NCI-H510A (cell line): Measurements from ENCODE around the gene PXYLP1.

Experiments used
- DNase-seq: peaks from one replicate; lab custom pipeline; 2025; lab: John Stamatoyannopoulos, UW

The PXYLP1 gene

GRCh38 chr3:141249041-141249440 is 17.4 kb downstream of the PXYLP1 start:
- DNase-seq, result no peak

GRCh38 chr3:141250342-141250741 is 18.7 kb downstream of the PXYLP1 start:
- no peak for DNase-seq

GRCh38 chr3:141250828-141251227 is 19.2 kb downstream of the PXYLP1 start:
- no peak for DNase-seq

GRCh38 chr3:141253326-141253725 is 21.7 kb downstream of the PXYLP1 start:
- no peak for DNase-seq

DNA sequence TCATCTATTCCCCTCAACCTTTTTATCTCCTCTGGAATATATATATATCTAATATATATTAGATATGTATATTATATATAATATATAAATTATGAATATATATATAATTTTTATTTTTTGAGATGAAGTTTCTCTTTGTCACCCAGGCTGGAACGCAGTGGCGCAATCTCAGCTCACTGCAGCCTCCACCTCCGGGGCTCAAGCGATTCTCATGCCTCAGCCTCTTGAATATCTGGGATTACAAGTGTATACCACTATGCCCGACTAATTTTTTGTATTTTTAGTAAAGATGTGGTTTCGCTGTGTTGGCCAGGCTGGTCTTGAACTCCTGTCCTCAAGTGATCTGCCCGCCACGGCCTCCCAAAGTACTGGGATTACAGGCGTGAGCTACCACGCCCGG is 22.2 kb downstream of the PXYLP1 start:
- DNase-seq, result no peak

GRCh38 chr3:141255137-141255845 is 23.7 kb downstream of the PXYLP1 start:
- no peak for DNase-seq

DNA sequence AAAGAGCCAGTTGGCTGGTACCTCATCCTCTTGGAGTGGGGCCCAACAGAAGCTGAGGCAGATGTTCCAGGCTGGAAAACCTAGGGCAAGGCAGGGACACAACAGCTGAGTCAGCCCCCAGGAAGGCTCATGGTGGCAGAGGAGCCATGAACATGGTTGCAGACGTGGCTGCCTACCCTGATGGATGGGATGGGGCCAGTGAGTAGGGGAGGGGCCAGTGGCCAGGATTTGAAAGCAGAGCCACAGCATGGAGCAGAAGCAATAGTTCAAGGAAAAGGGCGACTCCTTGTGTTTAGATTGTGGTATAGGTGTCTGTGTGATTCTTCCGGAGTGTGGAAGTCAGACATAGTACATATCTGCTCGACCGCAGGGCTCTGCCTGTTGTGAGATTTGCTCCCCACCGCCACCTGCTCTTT is 24.2 kb downstream of the PXYLP1 start:
- DNase-seq, result no peak

- no peak for DNase-seq
These were observed 25.2 kb downstream of the PXYLP1 start for GRCh38 chr3:141256820-141257219.

- DNase-seq, result no peak
These were observed 26.3 kb downstream of the PXYLP1 start for GRCh38 chr3:141257961-141258360.

GRCh38 chr3:141258973-141259372 is 27.3 kb downstream of the PXYLP1 start:
- DNase-seq, result no peak

- no peak for DNase-seq
These were observed 28.4 kb downstream of the PXYLP1 start for GRCh38 chr3:141259821-141260629.

DNA sequence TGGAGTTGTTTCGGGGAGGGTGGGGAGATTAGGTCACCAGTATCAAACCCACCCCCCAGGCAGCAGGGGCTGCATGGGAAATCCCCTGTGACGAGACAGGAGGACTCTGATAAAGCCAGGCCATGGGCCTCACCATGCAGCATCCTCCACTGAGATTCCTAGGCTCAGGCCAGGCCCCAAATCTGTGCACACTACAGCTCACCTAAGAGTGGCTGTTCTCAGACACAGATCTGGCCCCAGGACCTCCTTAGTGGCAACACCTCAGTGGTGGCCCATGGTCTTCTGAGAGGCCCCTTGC is 29.0 kb downstream of the PXYLP1 start:
- no peak for DNase-seq

GRCh38 chr3:141261472-141262307 is 30.1 kb downstream of the PXYLP1 start:
- no peak for DNase-seq

DNA sequence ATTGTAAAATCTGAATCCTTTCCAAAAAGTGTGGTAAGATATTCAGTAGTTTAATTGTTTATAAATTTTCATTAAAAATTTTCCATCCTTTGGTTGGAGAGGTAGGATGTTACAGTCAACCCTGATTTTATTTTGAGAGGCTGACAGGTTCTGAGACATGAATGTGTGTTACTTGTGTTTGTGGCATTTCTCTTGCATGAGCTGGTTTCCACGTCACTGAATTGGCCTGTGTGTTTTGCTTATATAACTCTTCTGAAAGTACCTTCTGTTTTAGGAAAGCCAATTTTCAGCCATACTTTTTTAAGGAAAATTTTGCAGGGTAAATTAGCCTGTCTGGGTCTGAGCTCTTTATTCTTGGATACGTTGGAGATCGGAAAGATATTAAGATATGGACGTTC is 30.7 kb downstream of the PXYLP1 start:
- DNase-seq, result no peak

DNA sequence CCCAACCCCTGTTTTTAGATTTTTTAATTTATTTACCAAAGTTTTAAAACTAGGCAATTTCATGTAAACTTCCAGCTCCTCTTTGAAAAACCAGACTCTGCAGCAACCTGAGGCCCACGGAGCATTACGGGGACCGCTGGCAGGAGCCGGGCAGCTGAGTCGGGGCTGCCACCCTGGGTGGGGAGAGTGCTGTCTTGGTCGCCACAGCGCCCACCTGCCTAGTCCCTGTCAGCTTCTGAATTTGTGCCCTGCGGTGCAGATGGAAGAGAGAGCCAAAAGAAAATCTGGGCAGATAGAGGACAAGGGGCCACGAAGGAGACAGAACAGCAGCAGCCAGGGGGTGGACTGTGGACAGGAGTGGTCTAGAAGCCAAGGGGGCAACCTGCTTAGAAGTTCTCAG is 34.6 kb downstream of the PXYLP1 start:
- no peak for DNase-seq

GRCh38 chr3:141266797-141267555 is 35.4 kb downstream of the PXYLP1 start:
- DNase-seq, result no peak

GRCh38 chr3:141267629-141268028 is 36.0 kb downstream of the PXYLP1 start:
- DNase-seq, result no peak

DNA sequence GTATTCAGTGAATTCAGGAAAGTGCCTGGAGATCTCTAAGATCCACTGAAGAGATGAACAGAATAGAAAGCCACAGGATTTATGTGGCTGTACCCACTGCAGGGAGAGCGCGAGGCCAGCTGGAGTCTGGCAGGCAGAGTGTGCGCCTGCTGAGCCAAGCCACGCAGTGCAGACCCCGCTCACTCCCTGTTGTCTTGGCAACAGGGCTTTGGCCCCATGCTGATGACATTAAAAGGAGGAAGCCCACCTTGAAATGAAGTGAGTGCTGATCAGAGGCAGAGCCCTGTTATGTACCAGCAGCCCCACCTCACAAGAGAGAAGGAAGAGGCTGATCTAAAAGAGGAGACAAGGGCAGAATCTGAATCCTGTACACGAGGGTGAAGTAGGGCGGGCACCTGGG is 36.7 kb downstream of the PXYLP1 start:
- DNase-seq, result no peak

DNA sequence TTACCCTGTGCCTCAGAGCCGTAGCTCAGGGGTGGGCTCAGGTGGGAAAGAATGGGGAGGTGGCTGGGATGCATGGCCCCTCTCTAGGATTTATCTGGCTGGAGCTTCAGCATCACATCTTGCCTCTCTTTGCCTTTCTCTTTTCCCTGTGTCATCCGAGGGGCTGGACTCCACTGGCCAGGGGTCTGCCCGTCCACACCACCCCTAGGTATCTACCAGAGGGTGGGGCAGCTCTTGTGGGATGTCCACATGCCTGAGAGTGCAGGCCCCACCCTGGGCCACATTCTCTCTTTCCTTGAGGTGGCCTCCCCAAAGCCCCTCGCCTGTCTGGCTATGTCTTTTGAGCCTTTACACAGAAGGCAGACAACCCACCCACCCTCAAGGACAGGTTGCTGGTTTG is 37.2 kb downstream of the PXYLP1 start:
- DNase-seq, result no peak

- no peak for DNase-seq
These were observed 38.3 kb downstream of the PXYLP1 start for GRCh38 chr3:141269961-141270360.

- no peak for DNase-seq
These were observed 39.8 kb downstream of the PXYLP1 start for GRCh38 chr3:141271279-141272030.
